Measurements from ENCODE around the gene EIF3M. TPM values are rescaled to one million over a fixed set of nuclear protein-coding genes. Genes with fewer than 3 reads are reported as not detected.
"Not testable (repeated sequence)": the region's sequence is repeated elsewhere in the genome, so short reads cannot be mapped to it uniquely, and the experiment has no call there.

The EIF3M gene
- polyA plus RNA-seq, 4 donors: 185 to 368 (median 294) TPM

DNA sequence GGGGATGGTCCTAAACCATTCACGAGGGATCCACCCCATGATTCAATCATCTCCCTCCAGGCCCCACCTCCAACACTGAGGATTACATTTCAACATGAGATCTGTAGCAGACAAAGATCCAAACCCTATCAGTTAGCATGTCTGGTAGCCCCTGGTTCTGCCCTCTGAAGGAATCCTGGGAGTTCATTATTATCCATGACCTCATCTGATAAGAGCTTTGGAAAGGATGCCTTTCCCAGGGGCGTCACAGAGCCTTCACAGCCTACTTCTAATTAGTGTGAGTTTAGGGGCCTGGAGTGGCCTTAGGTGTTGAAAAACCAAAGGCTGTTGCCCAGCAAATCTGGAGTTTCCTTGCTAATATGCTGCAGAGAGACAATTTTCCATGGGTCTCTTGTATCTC is 8.6 kb upstream of the EIF3M start:
- WGBS, 3 donors: 54 to 70% (median 63%) methylated on average over 2 of the region's 2 CpGs
- FAIRE-seq (no peak), DNase-seq (no peak)
- Histone ChIP-seq H3K4me3 (ENCODE audit: low read depth in 1 of 3, low read length in 3 of 3) (no peak overlapping the region), H3K27me3 (ENCODE audit: control insufficient read depth in 3 of 3, insufficient read depth in 3 of 3, low read length in 3 of 3) (peaks cover 0 to 3% (median 0%) of the 10 kb centered on the region in 3 donors), H3K36me3 (ENCODE audit: control insufficient read depth in 3 of 3, insufficient read depth in 2 of 3, low read depth in 1 of 3, low read length in 3 of 3) (no peaks in the 10 kb centered on the region), H3K9me3 (ENCODE audit: control insufficient read depth in 2 of 2, insufficient read depth in 1 of 2, low read depth in 1 of 2, low read length in 1 of 2) (no peaks in the 10 kb centered on the region), H3K27ac (ENCODE audit: low read depth in 1 of 3, low read length in 2 of 3) (no peak overlapping the region), H3K4me1 (ENCODE audit: control insufficient read depth in 3 of 3, insufficient read depth in 2 of 3, low read depth in 1 of 3, low read length in 2 of 3) (no peaks in the 10 kb centered on the region)

DNA sequence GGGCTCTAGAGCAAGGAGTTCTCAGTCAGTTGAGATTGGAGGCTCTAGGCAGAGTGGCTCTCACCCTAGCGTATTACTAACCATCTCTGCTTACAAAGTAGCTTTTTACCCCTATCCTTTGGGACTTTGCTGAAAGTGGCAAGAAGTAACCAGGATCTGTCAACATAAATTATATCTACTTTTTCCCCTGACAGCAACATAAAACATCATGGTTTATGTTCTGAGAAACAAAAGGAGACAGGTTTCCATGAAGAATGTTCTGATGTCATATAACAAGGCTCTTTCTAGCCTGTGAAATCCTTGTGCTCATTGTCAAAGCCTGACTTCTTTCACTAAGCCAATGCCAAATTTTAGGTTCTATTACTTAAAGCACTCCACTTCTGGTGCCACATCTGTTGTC is 7.2 kb upstream of the EIF3M start:
- H3K4me1 ChIP-seq (ENCODE audit: control insufficient read depth in 3 of 3, insufficient read depth in 2 of 3, low read depth in 1 of 3, low read length in 2 of 3): no peaks in the 10 kb centered on the region
- FAIRE-seq: no peak
- no peaks in the 10 kb centered on the region for H3K9me3 ChIP-seq (ENCODE audit: control insufficient read depth in 2 of 2, insufficient read depth in 1 of 2, low read depth in 1 of 2, low read length in 1 of 2)
- H3K27ac ChIP-seq (ENCODE audit: low read depth in 1 of 3, low read length in 2 of 3): no peak overlapping the region
- peaks cover 0 to 3% (median 0%) of the 10 kb centered on the region in 3 donors for H3K27me3 ChIP-seq (ENCODE audit: control insufficient read depth in 3 of 3, insufficient read depth in 3 of 3, low read length in 3 of 3)
- no peak for DNase-seq
- H3K36me3 ChIP-seq (ENCODE audit: control insufficient read depth in 3 of 3, insufficient read depth in 2 of 3, low read depth in 1 of 3, low read length in 3 of 3): no peaks in the 10 kb centered on the region
- no peak overlapping the region for H3K4me3 ChIP-seq (ENCODE audit: low read depth in 1 of 3, low read length in 3 of 3)
- WGBS, 3 donors: 90 to 100% (median 96%) methylated on average over 1 of the region's 1 CpG

DNA sequence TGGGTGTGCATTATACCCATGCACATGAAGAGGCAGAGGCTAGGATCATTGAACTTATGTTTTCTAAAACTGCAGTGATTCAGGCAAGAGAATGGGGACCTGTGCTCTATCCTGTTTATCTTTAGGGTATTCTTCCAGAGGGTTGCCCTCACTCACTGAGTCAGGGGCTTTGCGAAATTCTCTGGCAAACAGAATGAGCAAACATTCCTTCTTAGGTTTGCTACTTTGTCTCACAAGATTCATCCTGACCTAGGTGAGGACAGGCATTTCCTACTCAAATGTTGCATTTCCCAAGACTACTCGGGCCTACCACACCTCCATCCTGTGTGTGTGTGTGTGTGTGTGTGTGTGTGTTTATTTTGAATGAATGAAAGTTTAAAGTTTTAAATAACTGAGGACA is 2.7 kb upstream of the EIF3M start:
- H3K4me3 ChIP-seq (ENCODE audit: low read depth in 1 of 3, low read length in 3 of 3): no peak overlapping the region
- WGBS, 3 donors: 75 to 77% (median 76%) methylated on average over 2 of the region's 2 CpGs

DNA sequence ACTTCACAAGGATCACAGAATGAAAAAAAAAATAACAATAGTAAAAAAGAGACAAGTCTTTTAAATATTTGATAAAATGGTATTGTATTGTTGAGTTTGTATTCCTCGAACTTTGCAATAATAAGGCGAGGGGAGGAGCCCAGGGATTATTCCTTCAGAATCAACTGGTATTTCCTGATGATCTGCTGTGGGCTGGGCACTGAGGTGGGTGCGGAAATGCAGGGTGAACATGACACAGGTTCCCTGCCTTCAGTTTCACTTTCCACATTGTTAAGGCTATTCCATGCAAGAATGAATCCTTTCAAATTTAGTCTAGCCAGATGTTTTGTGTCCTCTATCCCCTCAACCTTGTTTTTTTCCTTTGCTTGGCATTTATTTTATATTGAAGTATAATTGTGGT is 2.1 kb upstream of the EIF3M start:
- no peaks in the 10 kb centered on the region for H3K27me3 ChIP-seq (ENCODE audit: control insufficient read depth in 3 of 3, insufficient read depth in 3 of 3, low read length in 3 of 3)
- H3K27ac ChIP-seq (ENCODE audit: low read depth in 1 of 3, low read length in 2 of 3): no peak overlapping the region
- H3K4me3 ChIP-seq (ENCODE audit: low read depth in 1 of 3, low read length in 3 of 3): no peak overlapping the region
- FAIRE-seq: no peak
- peaks cover 0 to 12% (median 4%) of the 10 kb centered on the region in 3 donors for H3K4me1 ChIP-seq (ENCODE audit: control insufficient read depth in 3 of 3, insufficient read depth in 2 of 3, low read depth in 1 of 3, low read length in 2 of 3)
- WGBS, 3 donors: 44 to 72% (median 46%) methylated on average over 3 of the region's 3 CpGs
- H3K9me3 ChIP-seq (ENCODE audit: control insufficient read depth in 2 of 2, insufficient read depth in 1 of 2, low read depth in 1 of 2, low read length in 1 of 2): peaks cover 0 to 7% of the 10 kb centered on the region in 2 donors
- peaks cover 0 to under 1% (median 0%) of the 10 kb centered on the region in 3 donors for H3K36me3 ChIP-seq (ENCODE audit: control insufficient read depth in 3 of 3, insufficient read depth in 2 of 3, low read depth in 1 of 3, low read length in 3 of 3)
- DNase-seq: peak in 1 of 2 donors; percentile 52

More for the DNA sequence above, 2.7 kb upstream of the EIF3M start:
- peaks cover 0 to 7% (median 4%) of the 10 kb centered on the region in 3 donors for H3K4me1 ChIP-seq (ENCODE audit: control insufficient read depth in 3 of 3, insufficient read depth in 2 of 3, low read depth in 1 of 3, low read length in 2 of 3)
- H3K27ac ChIP-seq (ENCODE audit: low read depth in 1 of 3, low read length in 2 of 3): no peak overlapping the region
- H3K36me3 ChIP-seq (ENCODE audit: control insufficient read depth in 3 of 3, insufficient read depth in 2 of 3, low read depth in 1 of 3, low read length in 3 of 3): no peaks in the 10 kb centered on the region
- FAIRE-seq (no peak), DNase-seq (no peak)
- H3K9me3 ChIP-seq (ENCODE audit: control insufficient read depth in 2 of 2, insufficient read depth in 1 of 2, low read depth in 1 of 2, low read length in 1 of 2): peaks cover 0 to 7% of the 10 kb centered on the region in 2 donors
- H3K27me3 ChIP-seq (ENCODE audit: control insufficient read depth in 3 of 3, insufficient read depth in 3 of 3, low read length in 3 of 3): no peaks in the 10 kb centered on the region

DNA sequence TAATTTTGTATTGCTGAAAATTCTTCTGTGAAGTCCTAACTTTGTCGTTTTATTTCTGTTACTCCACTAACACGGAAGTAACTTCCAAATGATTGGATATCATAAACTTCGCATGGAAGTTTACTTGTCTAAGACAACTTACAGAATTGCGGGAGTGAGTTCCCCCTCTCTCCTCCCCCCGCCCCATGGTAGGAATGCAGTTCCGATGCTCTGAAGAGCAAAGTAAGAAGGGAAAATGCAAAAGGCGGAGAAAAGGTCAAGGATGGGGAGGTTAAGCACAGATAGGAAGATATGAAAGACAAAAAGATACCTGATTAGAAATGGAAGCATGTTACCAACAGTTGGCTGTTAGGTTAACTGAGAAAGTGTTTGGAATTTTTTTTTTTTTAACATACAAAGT is 1.3 kb downstream of the EIF3M start:
- Histone ChIP-seq H3K27ac (ENCODE audit: low read depth in 1 of 3, low read length in 2 of 3) (peak overlapping the region in 1 of 3 donors; percentile 91), H3K36me3 (ENCODE audit: control insufficient read depth in 3 of 3, insufficient read depth in 2 of 3, low read depth in 1 of 3, low read length in 3 of 3) (peaks cover 4 to 13% (median 7%) of the 10 kb centered on the region in 3 donors), H3K9me3 (ENCODE audit: control insufficient read depth in 2 of 2, insufficient read depth in 1 of 2, low read depth in 1 of 2, low read length in 1 of 2) (peaks cover 0 to 7% of the 10 kb centered on the region in 2 donors), H3K4me3 (ENCODE audit: low read depth in 1 of 3, low read length in 3 of 3) (peak overlapping the region in 2 of 3 donors; percentile 84 to 91), H3K4me1 (ENCODE audit: control insufficient read depth in 3 of 3, insufficient read depth in 2 of 3, low read depth in 1 of 3, low read length in 2 of 3) (peaks cover 0 to 14% (median 4%) of the 10 kb centered on the region in 3 donors), H3K27me3 (ENCODE audit: control insufficient read depth in 3 of 3, insufficient read depth in 3 of 3, low read length in 3 of 3) (no peaks in the 10 kb centered on the region)
- FAIRE-seq (no peak), DNase-seq (peak; percentile 14 to 44)
- 5 to 9% (median 7%) methylated on average over 7 of the region's 7 CpGs for WGBS, 3 donors

DNA sequence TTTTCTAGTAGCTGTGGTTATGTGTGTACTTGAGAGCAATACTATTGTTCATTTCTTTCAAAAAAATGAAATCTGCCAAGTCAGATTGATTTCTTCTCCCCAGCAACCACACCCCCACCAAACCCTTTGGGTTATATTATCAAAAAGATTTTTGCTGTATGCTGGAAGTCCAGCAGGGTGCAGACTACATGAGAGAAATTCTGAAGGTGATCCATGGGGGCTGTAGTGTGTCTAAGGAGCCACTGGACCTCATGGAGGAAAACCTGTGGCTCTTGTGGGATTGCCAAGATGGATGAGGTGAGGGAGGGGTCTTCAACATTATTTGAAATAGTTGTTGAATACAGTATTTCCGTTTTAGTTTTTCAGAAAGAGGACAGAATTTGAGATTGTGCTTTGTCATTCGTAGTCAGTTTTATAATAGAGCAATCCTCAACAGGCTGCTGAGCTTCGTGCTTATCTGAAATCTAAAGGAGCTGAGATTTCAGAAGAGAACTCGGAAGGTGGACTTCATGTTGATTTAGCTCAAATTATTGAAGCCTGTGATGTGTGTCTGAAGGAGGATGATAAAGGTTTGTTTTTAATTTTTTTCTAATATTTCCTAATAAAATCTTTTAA is 3.1 kb downstream of the EIF3M start:
- Histone ChIP-seq H3K4me3 (ENCODE audit: low read depth in 1 of 3, low read length in 3 of 3) (no peak overlapping the region), H3K36me3 (ENCODE audit: control insufficient read depth in 3 of 3, insufficient read depth in 2 of 3, low read depth in 1 of 3, low read length in 3 of 3) (peaks cover 9 to 18% (median 18%) of the 10 kb centered on the region in 3 donors), H3K27ac (ENCODE audit: low read depth in 1 of 3, low read length in 2 of 3) (no peak overlapping the region), H3K27me3 (ENCODE audit: control insufficient read depth in 3 of 3, insufficient read depth in 3 of 3, low read length in 3 of 3) (no peaks in the 10 kb centered on the region), H3K9me3 (ENCODE audit: control insufficient read depth in 2 of 2, insufficient read depth in 1 of 2, low read depth in 1 of 2, low read length in 1 of 2) (peaks cover 0 to 7% of the 10 kb centered on the region in 2 donors), H3K4me1 (ENCODE audit: control insufficient read depth in 3 of 3, insufficient read depth in 2 of 3, low read depth in 1 of 3, low read length in 2 of 3) (peaks cover 0 to 14% (median 4%) of the 10 kb centered on the region in 3 donors)
- DNase-seq (no peak), FAIRE-seq (no peak)
- WGBS, 3 donors: 67 to 75% (median 75%) methylated on average over 4 of the region's 4 CpGs

DNA sequence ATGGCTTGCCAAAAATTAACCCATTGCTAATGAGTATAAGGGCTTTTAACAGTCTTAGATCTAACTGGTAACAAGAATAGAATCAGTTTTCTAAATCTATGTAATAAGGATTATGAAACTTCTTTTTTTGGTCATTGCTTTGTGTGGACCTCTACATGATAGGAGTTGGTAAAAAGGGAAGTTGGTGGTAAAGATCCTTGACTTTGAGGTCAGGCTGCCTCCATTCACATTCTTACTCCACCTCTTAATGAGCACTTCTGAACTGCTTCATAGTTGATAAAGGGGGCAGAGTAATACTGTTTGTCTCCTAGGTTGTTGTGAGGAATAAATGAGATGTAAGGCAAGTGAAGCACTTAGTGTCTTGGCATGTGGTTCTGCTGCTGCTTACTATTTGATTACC is 10.6 kb downstream of the EIF3M start:
- no peaks in the 10 kb centered on the region for H3K27me3 ChIP-seq (ENCODE audit: control insufficient read depth in 3 of 3, insufficient read depth in 3 of 3, low read length in 3 of 3)
- FAIRE-seq (no peak), DNase-seq (no peak)
- H3K4me3 ChIP-seq (ENCODE audit: low read depth in 1 of 3, low read length in 3 of 3): no peak overlapping the region
- H3K4me1 ChIP-seq (ENCODE audit: control insufficient read depth in 3 of 3, insufficient read depth in 2 of 3, low read depth in 1 of 3, low read length in 2 of 3): no peaks in the 10 kb centered on the region
- H3K9me3 ChIP-seq (ENCODE audit: control insufficient read depth in 2 of 2, insufficient read depth in 1 of 2, low read depth in 1 of 2, low read length in 1 of 2): no peaks in the 10 kb centered on the region
- H3K36me3 ChIP-seq (ENCODE audit: control insufficient read depth in 3 of 3, insufficient read depth in 2 of 3, low read depth in 1 of 3, low read length in 3 of 3): peaks cover 24 to 42% (median 25%) of the 10 kb centered on the region in 3 donors
- H3K27ac ChIP-seq (ENCODE audit: low read depth in 1 of 3, low read length in 2 of 3): no peak overlapping the region

DNA sequence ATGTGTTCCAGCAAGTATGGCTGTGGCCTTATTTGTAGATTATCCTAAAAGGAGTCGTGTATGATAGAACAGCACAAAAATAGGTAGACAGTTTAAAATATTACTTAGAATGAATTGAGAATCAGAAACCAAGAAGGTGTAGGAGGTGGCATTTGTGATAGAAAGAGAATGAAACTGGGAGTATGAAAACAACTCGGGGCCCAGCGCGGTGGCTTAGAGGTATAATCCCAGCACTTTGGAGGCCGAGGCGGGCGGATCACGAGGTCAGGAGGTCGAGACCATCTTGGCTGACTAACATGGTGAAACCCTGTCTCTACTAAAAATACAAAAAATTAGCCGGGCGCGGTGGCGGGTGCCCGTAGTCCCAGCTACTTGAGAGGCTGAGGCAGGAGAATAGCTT is 12.5 kb downstream of the EIF3M start:
- H3K27me3 ChIP-seq (ENCODE audit: control insufficient read depth in 3 of 3, insufficient read depth in 3 of 3, low read length in 3 of 3); H3K27ac ChIP-seq (ENCODE audit: low read depth in 1 of 3, low read length in 2 of 3); H3K9me3 ChIP-seq (ENCODE audit: control insufficient read depth in 2 of 2, insufficient read depth in 1 of 2, low read depth in 1 of 2, low read length in 1 of 2); FAIRE-seq; H3K4me1 ChIP-seq (ENCODE audit: control insufficient read depth in 3 of 3, insufficient read depth in 2 of 3, low read depth in 1 of 3, low read length in 2 of 3); DNase-seq; H3K4me3 ChIP-seq (ENCODE audit: low read depth in 1 of 3, low read length in 3 of 3): not testable (repeated sequence)
- WGBS, 3 donors: 90 to 96% (median 92%) methylated on average over 14 of the region's 14 CpGs
- H3K36me3 ChIP-seq (ENCODE audit: control insufficient read depth in 3 of 3, insufficient read depth in 2 of 3, low read depth in 1 of 3, low read length in 3 of 3): peaks cover 16 to 34% (median 23%) of the 10 kb centered on the region in 3 donors

DNA sequence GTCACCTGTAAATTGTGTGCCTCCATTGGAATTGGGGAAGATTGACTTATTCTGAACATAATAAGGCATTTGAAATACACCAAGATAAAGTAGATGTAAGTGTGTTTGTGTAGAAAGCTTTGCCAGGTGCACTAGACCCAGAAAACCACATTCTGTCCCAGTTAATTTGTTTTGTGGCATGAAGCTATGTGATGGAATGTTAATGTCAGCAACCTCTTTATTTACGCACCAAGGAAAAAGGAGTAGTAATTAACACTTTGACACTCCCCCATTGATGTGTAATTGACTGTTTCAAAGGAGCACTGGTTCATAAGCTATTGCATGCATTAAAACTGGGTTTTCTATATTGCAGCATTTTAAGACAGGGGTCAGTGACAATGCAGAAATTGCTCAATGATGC is 14.3 kb downstream of the EIF3M start:
- H3K4me1 ChIP-seq (ENCODE audit: control insufficient read depth in 3 of 3, insufficient read depth in 2 of 3, low read depth in 1 of 3, low read length in 2 of 3): no peaks in the 10 kb centered on the region
- no peak for DNase-seq
- FAIRE-seq: no peak
- no peaks in the 10 kb centered on the region for H3K9me3 ChIP-seq (ENCODE audit: control insufficient read depth in 2 of 2, insufficient read depth in 1 of 2, low read depth in 1 of 2, low read length in 1 of 2)
- no peaks in the 10 kb centered on the region for H3K27me3 ChIP-seq (ENCODE audit: control insufficient read depth in 3 of 3, insufficient read depth in 3 of 3, low read length in 3 of 3)
- peaks cover 16 to 21% (median 19%) of the 10 kb centered on the region in 3 donors for H3K36me3 ChIP-seq (ENCODE audit: control insufficient read depth in 3 of 3, insufficient read depth in 2 of 3, low read depth in 1 of 3, low read length in 3 of 3)
- no peak overlapping the region for H3K4me3 ChIP-seq (ENCODE audit: low read depth in 1 of 3, low read length in 3 of 3)
- no peak overlapping the region for H3K27ac ChIP-seq (ENCODE audit: low read depth in 1 of 3, low read length in 2 of 3)
- 89 to 94% (median 92%) methylated on average over 1 of the region's 1 CpG for WGBS, 3 donors
